ENCODE measurements around the gene FAM3A. TPM values are rescaled to one million over a fixed set of nuclear protein-coding genes. Genes with fewer than 3 reads are reported as not detected.

The FAM3A gene
- total and polyA plus RNA-seq, 2 of the 4 experiments (the other 2 are of a cell fraction): 14.0 to 47.2 TPM

- H3K27me3 ChIP-seq (ENCODE audit: control insufficient read depth, insufficient read depth, low read length): no peaks in the 10 kb centered on the region
- H3K23ac ChIP-seq (ENCODE audit: low read depth, low read length): peak overlapping the region; percentile 80; the same call in 1 of the 2 replicates
- 50% methylated on average over 8 of the region's 24 CpGs; no CpG with 5 or more reads in 1 of the 2 experiments for WGBS, 2 experiments (ENCODE audit: extremely low coverage in 2 of 2, insufficient read length in 1 of 2)
- in situ Hi-C loops (cut with MboI; ENCODE audit: low sequenced_read_pairs): no loop called here
- peak overlapping the region; percentile 18 for H2BK5ac ChIP-seq (ENCODE audit: low read depth, low read length, poor library complexity, severe bottlenecking)
- H2AFZ ChIP-seq (replicated peaks; ENCODE audit: low read length, poor library complexity): peak overlapping the region; percentile 93
- no peak overlapping the region for H2BK120ac ChIP-seq (ENCODE audit: low read depth, low read length)
- H2BK15ac ChIP-seq (ENCODE audit: low read depth, low read length): no peak overlapping the region
- peak overlapping the region; percentile 44 for H3K14ac ChIP-seq (replicated peaks; ENCODE audit: low read depth, low read length)
- ChIA-PET CTCF (no interaction called here), POLR2A (ENCODE audit: unreplicated experiment) (interaction anchor here (0.8 kb wide), 2 partner anchors 13 to 80 kb away, joined by 3 read pairs; no protein-coding TSS in a partner anchor)
- no peaks in the 10 kb centered on the region; the same call in 1 of the 2 replicates for H3K9me3 ChIP-seq (ENCODE audit: control insufficient read depth, insufficient read depth, low read length)
- dilution Hi-C loops (cut with HindIII; ENCODE audit: low sequenced_read_pairs, unreplicated experiment): no loop called here
- no peaks in the 10 kb centered on the region for H3K9me1 ChIP-seq (ENCODE audit: insufficient read depth, low read length)
- H4K20me1 ChIP-seq (ENCODE audit: insufficient read depth, low read length): no peaks in the 10 kb centered on the region; the same call in 1 of the 2 replicates
- H2BK20ac ChIP-seq (ENCODE audit: low read depth, low read length): no peak overlapping the region
- no peak overlapping the region for H4K91ac ChIP-seq (ENCODE audit: insufficient read depth, low read depth, low read length)
- H3K36me3 ChIP-seq (ENCODE audit: control insufficient read depth, insufficient read depth, low read length): peaks cover 5% of the 10 kb centered on the region; the same call in 1 of the 2 replicates
- ATAC-seq (ENCODE audit: low read depth) (peak; percentile 1; the same call in 1 of the 2 replicates), DNase-seq (no peak)
- 0 out of 4 replicates have a peak overlapping the region, but pooled peaks of 1 of the 2 experiments have one; percentile 69 for H4K8ac ChIP-seq (ENCODE audit: low read depth in 2 of 2, low read length in 2 of 2)
- H3K56ac ChIP-seq (ENCODE audit: extremely low read depth, insufficient read depth, low read length): no peak overlapping the region
- intact Hi-C loops (cut with micrococcal nuclease): no loop called here
- no peak overlapping the region for H4K5ac ChIP-seq (ENCODE audit: low read depth, low read length)
- peak overlapping the region; percentile 43 for H2AK5ac ChIP-seq (ENCODE audit: low read depth, low read length)
- no peaks in the 10 kb centered on the region for H3K4me1 ChIP-seq (ENCODE audit: control insufficient read depth, insufficient read depth, low read length)
- H3K4me2 ChIP-seq (ENCODE audit: low read depth, low read length): peak overlapping the region; percentile 91
- peak overlapping the region; percentile 24 for H3K4ac ChIP-seq (ENCODE audit: low read depth, low read length)
- peak overlapping the region; percentile 44 for H2AK9ac ChIP-seq (replicated peaks; ENCODE audit: low read depth, low read length, poor library complexity)
- H3K9ac ChIP-seq (ENCODE audit: low read depth, low read length): peak overlapping the region; percentile 88
- no peak for TF ChIP-seq MAFK (IDR thresholded peaks at IDR 0.05; ENCODE audit: low read depth, low read length)
- no peak for TF ChIP-seq USF2 (IDR thresholded peaks at IDR 0.05; ENCODE audit: low read depth, low read length)
- TF ChIP-seq POLR2A (IDR thresholded peaks at IDR 0.05; ENCODE audit: low read depth, low read length): no peak
- no peaks in the 10 kb centered on the region; a peak in 1 of 4 replicates for H3K79me1 ChIP-seq (ENCODE audit: low read depth in 1 of 2, low read length in 2 of 2)
- peak overlapping the region; percentile 52 for H3K4me3 ChIP-seq (ENCODE audit: insufficient read depth, low read depth, low read length)
- H3K27ac ChIP-seq (ENCODE audit: insufficient read depth, low read length): peak overlapping the region; percentile 78
- BruUV-seq (replicated peaks): no TSS peak
- H3K18ac ChIP-seq (ENCODE audit: low read depth, low read length): 0 out of 2 replicates have a peak overlapping the region, but pooled peaks have one; percentile 14
Measured at GRCh38 chrX:154477891-154478477, 38.0 kb downstream of the FAM3A start.
